ENCODE results near the gene UBE2F.
"Not testable (repeated sequence)": the region's sequence is repeated elsewhere in the genome, so short reads cannot be mapped to it uniquely, and the experiment has no call there.

UBE2F gene

DNA sequence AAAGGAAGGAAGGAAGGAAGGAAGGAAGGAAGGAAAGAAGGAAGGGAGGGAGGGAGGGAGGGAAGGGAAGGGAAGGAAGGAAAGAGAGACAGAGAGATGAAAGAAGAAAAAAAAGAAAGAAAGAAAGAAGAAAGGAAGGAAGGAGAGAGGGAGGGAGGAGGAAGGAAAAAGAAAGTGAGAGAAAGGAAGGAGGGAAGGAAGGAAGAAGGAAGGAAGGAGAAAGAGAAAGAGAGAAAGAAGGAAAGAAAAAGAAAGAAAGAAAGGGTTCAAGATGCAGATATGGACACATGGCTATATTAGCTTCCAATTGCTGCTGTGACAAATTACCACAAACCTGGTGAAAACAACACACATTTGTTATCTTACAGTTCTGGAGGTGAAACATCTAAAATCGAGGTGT lies 20.4 kb upstream of the UBE2F start:
- no peak for DNase-seq

DNA sequence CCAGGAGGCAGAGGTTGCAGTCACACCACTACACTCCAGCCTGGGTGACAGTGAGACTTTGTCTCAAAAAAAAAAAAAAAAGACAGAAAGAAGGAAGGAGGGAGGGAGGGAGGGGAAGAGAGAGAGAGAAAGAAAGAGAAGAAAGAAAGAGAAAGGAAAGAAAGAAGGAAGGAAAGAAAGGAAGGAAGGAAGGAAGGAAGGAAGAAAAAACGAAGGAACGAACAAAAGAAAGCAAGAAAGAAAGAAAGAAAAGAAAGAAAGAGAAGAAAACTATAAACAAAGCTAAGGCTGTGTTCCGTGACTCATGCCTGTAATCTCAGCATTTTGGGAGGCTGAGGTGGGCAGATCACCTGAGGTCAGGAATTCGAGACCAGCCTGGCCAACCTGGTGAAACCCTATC lies 15.5 kb upstream of the UBE2F start:
- not testable (repeated sequence) for DNase-seq

DNA sequence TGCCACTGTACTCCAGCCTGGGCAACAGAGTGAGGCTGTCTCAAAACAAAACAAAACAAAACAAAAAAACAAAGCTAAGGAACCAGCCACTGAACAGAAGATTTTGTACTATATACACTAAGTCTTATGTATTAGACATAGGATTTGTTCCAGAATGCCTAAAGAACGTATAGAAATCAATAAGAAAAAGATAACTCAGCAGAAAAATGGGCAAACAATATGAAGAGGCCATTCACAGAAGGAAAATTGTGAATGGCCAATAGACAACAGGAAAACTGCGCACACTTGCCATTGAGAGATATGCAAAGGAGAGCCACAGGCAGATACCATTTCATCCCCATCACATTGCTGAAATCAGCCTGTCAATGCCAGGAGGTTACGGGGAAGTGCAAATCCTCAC lies 14.9 kb upstream of the UBE2F start:
- DNase-seq, result no peak

DNA sequence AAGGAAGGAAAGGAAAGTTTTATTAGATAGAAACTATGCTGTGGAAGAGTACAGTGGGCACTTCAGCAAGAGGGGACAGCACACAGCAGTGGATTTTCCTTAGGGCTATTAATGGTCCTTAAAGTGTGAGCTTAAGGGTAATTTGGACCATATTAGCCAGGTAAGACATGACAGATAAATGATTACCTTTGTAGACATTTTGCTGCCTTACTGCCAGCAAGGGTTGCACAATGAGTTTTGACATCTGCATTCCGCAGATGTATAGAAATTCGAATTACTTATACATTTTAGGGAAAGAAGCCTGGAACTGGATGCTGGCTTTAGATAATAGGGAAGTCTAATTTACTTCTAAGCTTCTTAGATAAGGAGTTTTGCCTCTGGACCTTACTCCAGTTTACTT lies 14.0 kb upstream of the UBE2F start:
- DNase-seq, result no peak

DNA sequence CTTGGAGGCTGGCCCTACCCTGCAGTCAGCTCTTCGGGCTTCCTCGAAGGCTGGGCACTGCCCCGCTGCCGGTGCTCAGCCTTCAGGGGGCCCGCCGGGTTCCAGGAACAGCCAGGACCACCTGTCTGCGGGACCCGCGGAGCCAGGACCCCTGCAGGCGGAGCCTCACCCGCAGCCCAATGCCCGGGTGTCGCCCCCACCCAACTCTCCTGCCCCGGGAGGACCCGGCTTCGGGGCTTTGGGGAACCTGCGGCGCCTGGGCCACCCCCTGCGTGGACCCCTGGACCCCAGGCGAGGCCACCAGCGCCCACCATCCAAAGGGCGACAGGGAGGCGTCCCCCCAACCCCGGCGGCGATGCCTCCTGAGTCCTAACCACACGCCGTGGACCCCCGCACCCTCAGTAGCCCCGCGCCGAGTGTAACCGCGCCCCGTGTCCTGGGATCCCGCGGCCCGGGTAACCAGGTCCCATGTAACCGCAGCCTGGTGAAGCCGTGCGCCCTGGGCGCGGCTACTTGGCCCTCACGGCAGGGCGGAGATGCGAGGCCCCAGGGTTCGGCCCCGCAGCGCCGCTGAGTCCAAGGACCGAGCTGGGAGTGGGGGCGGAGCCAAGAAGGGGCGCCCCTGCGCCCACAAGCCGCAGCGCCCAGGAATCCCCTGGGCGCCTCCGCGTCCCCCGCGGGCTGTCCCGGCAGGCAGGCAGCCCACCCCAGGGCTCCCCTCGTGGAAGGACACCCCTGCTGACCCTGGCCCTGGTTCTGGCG lies 11.0 kb upstream of the UBE2F start:
- DNase-seq, result no peak

DNA sequence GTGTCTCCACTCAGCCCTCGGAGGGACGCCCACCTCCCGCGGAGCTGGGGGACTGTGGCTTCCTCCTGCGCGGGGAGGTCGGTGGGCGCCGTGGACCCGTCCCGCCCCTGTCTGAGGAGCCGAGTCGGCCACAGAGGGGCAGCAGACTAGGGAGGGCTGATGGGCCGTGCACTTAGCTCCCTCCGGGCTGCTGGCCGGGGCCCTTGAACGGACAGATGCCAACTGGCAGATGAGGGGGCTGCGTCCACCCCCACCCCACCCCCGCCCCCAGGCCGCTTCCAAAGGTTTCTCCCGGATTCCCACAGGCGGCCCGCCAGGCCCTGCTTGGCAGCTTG lies 10.4 kb upstream of the UBE2F start:
- no peak for DNase-seq

DNA sequence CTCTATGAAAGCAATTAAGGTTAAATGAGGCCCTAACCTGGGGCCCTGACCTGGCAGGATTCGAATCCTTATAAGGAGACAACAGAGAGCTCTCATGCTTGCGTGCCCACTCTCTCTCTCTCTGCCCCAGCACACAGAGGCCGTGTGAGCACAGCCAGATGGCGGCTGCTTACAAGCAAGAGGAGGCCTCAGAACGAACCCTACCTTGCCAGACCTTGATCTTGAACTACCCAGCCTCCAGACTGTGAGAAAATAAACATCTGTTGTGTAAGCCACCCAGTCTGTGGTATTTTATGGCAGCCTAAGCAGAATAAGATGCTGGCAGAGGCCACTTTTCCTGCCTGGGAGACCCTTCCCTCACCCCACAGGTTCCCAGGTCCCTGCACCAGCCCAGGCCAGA lies 5.2 kb upstream of the UBE2F start:
- DNase-seq, result no peak

DNA sequence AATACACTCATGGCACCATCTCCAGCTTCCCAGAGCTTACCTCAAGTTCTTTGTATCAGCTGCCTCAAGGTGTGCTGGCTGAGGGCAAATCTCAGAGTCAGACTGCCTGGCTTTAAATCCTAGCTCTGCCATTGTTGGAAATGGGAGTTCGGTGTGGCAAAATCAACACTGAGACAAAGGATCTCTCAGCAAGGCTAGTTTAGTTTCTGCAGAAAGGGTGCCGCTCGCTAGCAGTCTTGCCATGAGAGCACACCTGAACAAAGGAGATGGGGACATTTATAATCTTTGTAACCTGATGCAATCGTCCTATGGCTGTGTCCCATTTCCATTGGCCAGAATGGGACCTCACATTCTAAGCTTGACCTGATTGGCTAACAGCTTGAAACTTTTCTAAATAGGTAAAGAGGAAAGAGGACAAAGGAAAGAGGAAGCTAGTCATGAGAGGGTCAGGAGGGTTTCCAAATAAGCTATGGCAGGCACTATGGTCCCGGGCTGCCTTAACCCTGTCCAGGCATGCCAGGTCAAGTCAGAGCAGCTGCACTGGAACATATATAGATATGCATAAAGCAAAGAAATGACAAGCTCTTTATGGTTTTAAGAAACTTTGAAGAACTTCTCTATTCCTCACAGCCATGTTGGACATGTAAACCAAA lies 4.3 kb upstream of the UBE2F start:
- no peak for DNase-seq

DNA sequence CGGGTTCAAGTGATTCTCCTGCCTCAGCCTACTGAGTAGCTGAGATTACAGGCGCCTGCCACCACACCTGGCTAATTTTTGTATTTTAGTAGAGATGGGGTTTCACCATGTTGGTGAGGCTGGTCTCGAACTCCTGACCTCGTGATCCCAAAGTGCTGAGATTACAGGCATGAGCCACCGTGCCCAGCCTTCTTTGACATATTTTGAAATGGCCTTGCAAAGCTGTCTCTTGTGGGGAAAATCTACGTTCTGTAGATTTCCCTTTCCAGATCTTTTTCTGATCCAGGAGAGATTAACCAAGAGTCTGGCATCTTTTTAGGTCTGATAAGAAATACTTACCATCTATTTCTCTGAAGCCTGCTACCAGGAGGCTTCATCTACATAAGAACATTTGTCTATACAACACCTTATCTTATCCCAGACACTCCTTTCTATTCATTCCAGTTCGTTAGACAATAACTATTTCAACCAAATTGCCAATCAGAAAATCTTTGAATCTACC lies 3.3 kb upstream of the UBE2F start:
- not testable (repeated sequence) for DNase-seq

DNA sequence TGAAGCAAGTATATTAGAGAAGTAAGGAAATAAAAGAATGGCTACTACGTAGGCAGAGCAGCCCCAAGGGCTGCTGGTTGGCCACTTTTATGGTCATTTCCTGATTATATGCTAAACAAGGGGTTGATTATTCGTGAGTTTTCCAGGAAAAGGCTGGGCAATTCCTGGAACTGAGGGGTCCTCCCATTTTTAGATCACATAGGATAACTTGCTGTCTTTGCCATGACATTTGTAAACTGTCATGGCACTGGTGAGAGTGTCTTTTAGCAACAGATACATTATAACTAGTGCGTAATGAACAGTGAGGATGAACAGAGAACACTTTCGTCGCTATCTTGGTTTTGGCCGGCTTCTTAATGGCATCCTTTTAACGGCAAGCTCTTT lies 2.6 kb upstream of the UBE2F start:
- no peak for DNase-seq

DNA sequence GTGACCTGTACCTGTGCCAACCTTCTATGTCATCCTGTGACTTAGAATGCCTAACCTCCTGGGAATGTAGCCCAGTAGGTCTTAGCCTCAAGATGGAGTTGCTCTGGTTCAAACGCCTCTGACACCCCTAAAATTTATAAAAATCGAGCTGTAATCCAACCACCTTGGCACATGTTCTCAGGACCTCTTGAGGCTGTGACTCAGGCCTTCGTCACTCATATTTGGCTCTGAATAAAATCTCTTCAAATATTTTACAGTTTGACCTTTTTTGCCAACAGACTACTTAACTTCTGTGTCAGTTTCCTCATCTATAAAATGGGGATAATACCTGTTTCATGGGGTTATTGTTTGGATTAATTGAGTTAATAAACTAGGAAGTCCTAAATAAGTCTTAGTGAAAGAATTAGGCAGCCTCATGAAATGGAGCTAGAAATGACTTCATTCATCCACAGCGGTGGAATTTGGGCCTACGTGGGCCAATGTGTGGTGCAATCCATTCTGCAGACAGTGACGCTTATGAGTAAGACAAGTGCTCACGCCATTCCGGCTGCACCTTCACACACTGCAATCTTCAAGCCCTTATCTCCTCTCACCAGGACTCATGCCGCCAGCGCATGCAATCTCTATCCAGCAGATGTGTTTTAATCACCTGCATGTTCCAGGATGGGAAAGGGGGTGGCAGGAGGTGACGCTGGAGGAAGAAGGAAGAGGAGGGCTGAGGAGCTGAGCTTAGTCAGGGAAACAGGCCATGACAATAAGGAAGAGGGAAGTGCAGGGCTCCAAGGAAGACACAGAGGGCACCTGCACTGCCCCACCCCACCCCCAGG lies 2.0 kb upstream of the UBE2F start:
- DNase-seq, result no peak

DNA sequence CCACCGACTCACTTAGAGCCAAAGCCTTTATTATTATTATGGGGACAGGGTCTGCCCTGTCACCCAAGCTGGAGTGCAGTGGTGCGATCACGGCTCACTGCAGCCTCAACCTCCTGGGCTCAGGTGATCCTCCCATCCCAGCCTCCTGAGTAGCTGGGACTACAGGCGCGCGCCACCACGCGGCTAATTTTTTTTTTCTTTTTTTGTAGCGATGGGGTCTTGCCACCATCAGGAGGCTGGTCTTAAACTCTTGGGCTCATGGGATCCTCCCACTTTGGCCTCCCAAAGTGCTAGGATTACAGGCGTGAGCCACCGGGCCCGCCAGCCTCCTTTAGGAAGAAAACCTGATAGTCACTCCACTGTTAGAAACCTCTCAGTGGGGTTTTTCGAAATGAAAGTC lies 970 bp upstream of the UBE2F start:
- DNase-seq, result not testable (repeated sequence)

DNA sequence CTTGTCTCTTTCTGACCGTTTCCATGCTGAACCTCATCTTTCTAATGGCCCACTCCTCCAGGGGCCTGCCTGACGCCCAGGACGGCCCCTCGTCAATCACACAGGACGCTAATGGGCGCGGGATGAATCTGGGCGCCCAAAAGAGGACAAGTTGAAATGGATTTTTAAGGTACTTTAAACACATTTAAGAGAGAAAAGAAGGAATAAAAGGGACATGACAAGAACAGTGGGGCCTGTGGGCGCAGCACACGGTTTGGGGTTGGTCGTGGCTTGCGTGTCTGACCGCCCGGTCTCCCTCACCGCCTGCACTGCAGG lies 607 bp upstream of the UBE2F start:
- no peak for DNase-seq

DNA sequence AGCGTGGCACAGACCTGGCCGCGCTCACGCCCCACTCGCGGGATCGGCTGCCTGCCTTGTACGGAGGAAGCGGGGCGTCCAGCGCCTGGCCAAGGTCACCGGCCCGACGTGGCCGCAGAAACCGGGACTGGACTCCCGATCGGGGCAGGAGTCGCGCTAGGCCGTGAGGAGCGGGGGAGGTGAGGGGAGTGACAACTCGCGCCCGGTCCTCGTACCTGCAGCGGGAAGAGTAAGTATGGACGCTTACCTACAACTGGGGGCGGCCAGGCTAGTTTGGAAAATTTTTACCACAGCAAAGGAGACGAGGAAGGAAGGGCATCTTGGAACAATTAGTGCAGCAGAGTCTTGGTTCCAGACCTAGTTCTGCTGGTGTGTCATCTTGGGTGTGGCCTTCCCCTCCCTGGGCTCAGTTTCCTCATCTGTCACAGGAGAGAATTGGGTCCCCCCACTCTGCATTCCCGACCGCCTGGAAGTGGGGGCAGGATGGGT lies 693 bp downstream of the UBE2F start:
- DNase-seq, result no peak

DNA sequence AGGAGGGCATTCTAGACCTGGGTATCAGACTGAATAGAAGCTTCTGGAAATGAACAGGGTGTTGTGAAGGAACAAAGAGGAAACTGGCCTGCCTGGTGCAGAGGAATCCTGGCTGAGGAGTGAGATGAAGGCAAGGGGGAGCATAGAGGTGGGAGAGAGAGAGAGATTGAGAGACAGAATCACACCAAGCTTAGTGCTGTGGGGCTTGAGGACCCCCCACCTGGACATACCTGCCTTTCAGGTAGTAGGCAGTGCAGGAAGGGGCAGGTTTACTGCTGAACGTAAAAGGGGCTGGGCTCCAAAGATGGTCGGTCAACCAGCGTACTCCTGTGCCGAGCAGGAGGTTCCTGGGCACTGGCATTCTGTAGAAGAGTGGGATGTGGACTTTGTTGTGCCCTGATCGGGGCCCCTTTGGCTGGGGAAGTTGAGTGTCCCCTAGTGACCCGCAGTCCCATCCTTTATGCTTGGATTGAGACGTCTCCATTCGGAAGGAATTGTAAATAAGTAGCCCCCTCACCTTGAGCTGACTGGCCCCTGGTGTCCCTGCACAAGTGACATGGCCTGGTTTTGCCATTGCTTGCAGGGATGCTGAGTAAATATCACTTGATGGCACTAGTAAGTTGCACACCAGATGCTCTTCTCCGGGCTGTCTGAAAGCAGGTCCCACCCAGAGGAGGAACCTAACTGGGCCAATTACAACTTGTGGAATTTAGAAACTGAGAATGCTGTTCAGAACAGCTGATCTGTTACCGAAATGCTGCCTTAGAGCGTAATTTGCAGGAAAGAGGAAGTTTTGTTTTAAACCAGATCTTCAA lies 1.4 kb downstream of the UBE2F start:
- no peak for DNase-seq

DNA sequence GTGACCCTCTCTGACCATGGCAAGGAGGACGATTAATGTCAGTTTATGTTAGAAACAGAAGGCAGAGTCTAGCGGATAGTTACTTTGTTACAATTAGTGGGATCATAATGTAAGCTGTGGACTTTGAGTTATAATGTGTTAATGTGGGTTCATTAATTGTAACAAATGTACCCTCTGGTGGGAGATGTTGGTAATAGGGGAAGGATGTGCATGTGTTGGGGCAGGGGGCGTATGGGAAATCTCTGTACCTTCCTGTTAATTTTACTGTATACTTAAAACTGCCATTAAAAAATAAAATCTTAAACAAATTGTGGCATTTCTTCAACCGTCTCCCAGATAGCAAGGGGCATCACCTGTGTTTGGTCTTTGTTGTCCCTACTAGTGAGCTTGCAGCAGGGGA lies 4.8 kb downstream of the UBE2F start:
- no peak for DNase-seq

DNA sequence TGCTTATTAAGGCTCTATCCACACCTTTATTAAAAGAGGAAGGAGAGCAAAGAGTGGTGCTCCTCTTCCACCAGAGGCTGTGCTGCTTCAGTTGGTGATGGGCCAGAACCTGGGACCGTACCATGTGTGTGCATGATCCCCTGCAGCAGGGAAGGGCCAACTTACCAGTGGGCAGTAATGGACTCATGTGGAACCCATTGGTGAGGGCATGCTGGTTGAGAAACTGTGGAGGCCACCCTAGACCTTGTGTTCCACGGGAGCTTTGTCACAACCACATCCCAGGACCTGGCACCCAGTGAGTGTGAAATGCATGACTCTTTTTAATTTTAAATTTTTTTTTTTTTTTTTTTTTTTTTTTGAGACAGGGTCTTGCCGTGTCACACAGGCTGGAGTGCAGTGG lies 5.4 kb downstream of the UBE2F start:
- no peak for DNase-seq

DNA sequence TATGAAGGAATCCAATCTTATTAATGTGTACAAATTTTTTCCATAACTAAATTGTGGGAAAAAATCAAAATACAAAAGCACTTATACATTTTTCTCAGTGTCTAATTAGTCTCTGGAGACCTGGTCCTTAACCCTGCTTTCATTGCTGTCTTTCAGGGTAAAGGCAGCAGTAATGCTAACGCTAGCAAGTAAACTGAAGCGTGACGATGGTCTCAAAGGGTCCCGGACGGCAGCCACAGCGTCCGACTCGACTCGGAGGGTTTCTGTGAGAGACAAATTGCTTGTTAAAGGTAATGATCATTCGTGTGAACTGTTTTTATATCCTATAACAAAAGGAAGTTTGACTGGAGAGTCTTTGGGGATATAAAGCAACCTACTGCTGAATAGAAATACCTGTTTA lies 6.1 kb downstream of the UBE2F start:
- no peak for DNase-seq

DNA sequence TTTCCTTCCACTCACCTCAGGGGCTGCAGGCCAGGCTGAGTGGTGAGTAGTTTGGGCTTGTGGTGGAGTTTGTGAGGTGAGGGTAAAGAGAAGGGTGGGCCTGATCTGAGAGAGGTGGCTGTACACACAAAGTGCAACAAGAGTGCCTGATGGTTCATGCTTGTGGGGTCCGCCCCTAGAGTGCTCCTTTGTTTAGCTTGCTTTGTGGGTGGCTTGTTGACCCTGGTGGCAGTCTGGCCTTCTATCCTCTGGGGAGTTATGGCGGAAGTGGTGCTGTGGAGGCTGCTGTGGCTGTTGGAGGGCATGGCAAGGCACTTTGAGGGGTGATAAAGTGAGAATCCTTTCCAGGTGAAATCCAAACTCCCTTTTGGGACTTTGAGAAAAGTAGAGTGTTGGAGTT lies 10.6 kb downstream of the UBE2F start:
- no peak for DNase-seq

DNA sequence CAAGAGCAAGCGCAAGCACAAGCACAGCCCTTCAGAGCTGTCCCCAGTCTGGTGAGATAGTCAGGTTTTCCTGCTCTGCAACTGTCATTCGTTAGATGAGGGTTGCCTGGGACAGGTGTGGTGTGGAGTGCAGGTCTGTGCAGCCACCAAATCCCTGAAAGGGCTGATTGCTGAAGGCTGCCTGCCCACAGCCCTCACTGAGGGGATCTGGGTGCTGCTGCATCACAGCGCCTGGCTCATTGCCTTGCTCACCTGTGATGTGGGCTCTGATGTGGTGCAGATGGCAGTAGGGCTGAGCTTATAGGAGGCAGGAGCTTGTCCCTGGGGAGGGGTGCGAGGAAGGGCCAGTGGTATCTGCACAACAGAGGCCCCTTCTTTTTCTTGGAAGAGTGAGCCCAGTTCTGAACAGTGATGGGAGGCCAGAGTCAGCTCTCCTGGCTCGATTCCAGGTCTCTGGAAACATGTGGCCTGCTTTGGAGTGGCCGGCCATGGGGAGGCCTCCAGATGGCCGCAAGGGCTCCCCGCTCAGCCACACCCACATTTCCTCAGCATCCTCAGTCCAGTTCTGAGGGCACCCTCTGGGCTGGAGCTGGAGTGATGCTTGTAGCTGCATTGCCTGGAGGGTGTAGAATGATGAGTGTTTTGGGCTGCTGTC lies 11.4 kb downstream of the UBE2F start:
- DNase-seq, result no peak

DNA sequence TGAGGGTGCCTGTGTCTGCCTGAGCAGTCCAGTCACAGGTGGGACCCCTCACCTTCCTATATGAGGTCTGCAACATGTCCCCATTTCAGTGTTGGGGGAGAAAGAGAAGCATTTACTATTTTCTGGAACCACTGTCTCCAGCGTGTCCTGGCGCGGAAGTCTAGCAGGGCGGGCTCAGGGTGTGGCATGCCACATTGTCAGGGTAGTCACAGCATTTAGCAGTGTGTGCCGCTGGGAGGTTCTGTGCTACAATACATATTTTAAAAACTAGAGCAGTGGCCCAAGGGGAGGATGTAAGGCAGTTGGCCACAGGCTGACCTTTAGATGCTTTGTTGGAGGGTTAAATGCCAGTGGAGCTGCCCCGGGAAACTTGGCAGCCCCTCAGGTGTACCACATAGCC lies 12.5 kb downstream of the UBE2F start:
- no peak for DNase-seq

DNA sequence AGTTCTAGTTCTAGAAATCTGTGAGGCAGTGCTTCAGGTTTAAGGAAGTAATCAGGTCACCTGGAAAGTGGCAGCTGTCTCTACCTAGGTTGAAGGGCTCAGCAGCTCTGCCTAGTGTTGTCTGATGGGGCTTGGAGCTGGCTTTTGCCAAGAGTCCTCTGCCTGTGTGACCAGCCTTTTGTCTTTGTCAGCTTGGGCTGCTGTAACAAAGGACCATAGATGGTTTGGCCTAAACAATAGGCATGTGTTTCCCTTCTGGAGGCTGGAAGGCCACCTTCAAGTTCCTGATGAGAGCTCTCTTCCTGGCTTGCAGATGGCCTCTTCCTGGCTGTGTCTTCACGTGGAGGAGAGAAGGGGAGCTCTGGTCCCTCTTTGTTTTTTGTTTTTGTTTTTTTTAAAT lies 13.3 kb downstream of the UBE2F start:
- no peak for DNase-seq

DNA sequence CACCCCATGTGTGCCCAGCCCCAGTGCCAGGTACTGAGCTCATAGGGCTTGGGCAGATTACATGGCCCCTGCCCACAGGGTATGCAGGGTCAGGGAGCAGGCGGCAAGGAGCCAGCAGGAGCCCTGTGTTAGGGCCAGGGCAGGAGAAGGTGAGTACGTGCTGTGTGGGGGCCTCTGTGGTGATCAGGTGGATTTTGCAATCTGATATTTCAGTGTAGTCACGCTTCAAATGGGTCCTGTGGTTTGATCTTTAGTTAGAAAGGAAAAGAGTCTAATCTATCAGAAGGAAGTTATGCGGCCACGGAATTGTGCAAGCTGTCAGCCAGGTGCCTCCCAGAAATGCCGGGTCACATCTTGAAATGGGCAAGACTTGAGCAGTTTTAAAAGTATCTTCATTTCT lies 13.9 kb downstream of the UBE2F start:
- no peak for DNase-seq

Data from GOT3 (cell line).